WTC11 (cell line): ENCODE data around the gene PTPN1.

Source experiments
- ATF3 ChIP-seq: sonication (generic); formaldehyde crosslinking; conservative IDR thresholded peaks from 2 replicates; pipeline ENCODE4 v1.8.1; 2022; ENCODE audit warnings: mild to moderate bottlenecking, missing genetic modification reagents
- CTCF ChIP-seq: fragments of 200-600 bp; IDR thresholded peaks from 2 replicates; pipeline ENCODE4 v1.8.0; 2022; ENCODE audit warnings: antibody characterized with exemption
- ESRRA ChIP-seq: sonication (generic); formaldehyde crosslinking; IDR thresholded peaks from 2 replicates; pipeline ENCODE4 v1.8.1; 2022; ENCODE audit warnings: mild to moderate bottlenecking, missing genetic modification reagents, borderline replicate concordance
- GABPB1 ChIP-seq: sonication (generic); formaldehyde crosslinking; IDR thresholded peaks from 2 replicates; pipeline ENCODE4 v1.8.1; 2023; ENCODE audit warnings: mild to moderate bottlenecking, missing genetic modification reagents
- IRF2 ChIP-seq: sonication (generic); formaldehyde crosslinking; IDR thresholded peaks from 2 replicates; pipeline ENCODE4 v1.8.0; 2022; ENCODE audit warnings: low read depth, missing genetic modification reagents, borderline replicate concordance
- JUN ChIP-seq: sonication (generic); formaldehyde crosslinking; IDR thresholded peaks from 2 replicates; pipeline ENCODE4 v1.8.0; 2023; ENCODE audit warnings: mild to moderate bottlenecking, missing genetic modification reagents
- MAX ChIP-seq: sonication (generic); formaldehyde crosslinking; IDR thresholded peaks from 2 replicates; pipeline ENCODE4 v1.8.0; 2022; ENCODE audit warnings: mild to moderate bottlenecking, missing genetic modification reagents
- MLX ChIP-seq: sonication (generic); formaldehyde crosslinking; IDR thresholded peaks from 2 replicates; pipeline ENCODE4 v1.8.1; 2023; ENCODE audit warnings: mild to moderate bottlenecking, missing genetic modification reagents, moderate library complexity
- MYBL2 ChIP-seq: sonication (generic); formaldehyde crosslinking; IDR thresholded peaks from 2 replicates; pipeline ENCODE4 v1.8.1; 2023; ENCODE audit warnings: mild to moderate bottlenecking, moderate library complexity, missing genetic modification reagents
- PREB ChIP-seq: sonication (generic); formaldehyde crosslinking; IDR thresholded peaks from 2 replicates; pipeline ENCODE4 v1.8.1; 2022; ENCODE audit warnings: mild to moderate bottlenecking, missing genetic modification reagents, moderate library complexity, borderline replicate concordance
- RELA ChIP-seq: sonication (generic); formaldehyde crosslinking; IDR thresholded peaks from 2 replicates; pipeline ENCODE4 v1.8.1; 2022; ENCODE audit warnings: missing genetic modification reagents, mild to moderate bottlenecking, borderline replicate concordance
- SMAD4 ChIP-seq: sonication (generic); formaldehyde crosslinking; IDR thresholded peaks from 2 replicates; pipeline ENCODE4 v1.8.0; 2022; ENCODE audit warnings: mild to moderate bottlenecking, missing genetic modification reagents
- SP1 ChIP-seq: sonication (generic); formaldehyde crosslinking; conservative IDR thresholded peaks from 2 replicates; pipeline ENCODE4 v1.8.1; 2022; ENCODE audit warnings: missing genetic modification reagents
- ZNF281 ChIP-seq: sonication (generic); formaldehyde crosslinking; IDR thresholded peaks from 2 replicates; pipeline ENCODE4 v1.8.0; 2023; ENCODE audit warnings: mild to moderate bottlenecking, missing genetic modification reagents

- TF ChIP-seq ZNF281 (no peak), RELA (CRISPR knock-in tag) (no peak), SMAD4 (CRISPR knock-in tag) (no peak), CTCF (no peak), ESRRA (CRISPR knock-in tag) (no peak), SP1 (no peak), JUN (CRISPR knock-in tag) (no peak), GABPB1 (CRISPR knock-in tag) (no peak), IRF2 (CRISPR knock-in tag) (no peak), MLX (no peak), MAX (CRISPR knock-in tag) (no peak), MYBL2 (CRISPR knock-in tag) (no peak), ATF3 (CRISPR knock-in tag) (no peak), PREB (no peak)
Observed at GRCh38 chr20:50541606-50542041, 31.4 kb downstream of the PTPN1 start.
